Renal cortical epithelial cell (primary cell): ENCODE results near the gene PCDH8. TPM values are rescaled to one million over a fixed set of nuclear protein-coding genes. Genes with fewer than 3 reads are reported as not detected.
A peak's percentile ranks its signal among the peaks of the same experiment; 100 is the strongest.

Source experiments
- DNase-seq: peaks from one replicate; pipeline ENCODE4 v3.0.0-alpha.2; 2011; ENCODE audit warnings: low read depth
- total RNA-seq: library from RNA; depleted of rRNA; stranded (reverse); fragments of >200 nt; gene quantifications from 2 replicates; pipeline ENCODE4 v1.2.3, GENCODE V29; 2014

The PCDH8 gene, protein sequence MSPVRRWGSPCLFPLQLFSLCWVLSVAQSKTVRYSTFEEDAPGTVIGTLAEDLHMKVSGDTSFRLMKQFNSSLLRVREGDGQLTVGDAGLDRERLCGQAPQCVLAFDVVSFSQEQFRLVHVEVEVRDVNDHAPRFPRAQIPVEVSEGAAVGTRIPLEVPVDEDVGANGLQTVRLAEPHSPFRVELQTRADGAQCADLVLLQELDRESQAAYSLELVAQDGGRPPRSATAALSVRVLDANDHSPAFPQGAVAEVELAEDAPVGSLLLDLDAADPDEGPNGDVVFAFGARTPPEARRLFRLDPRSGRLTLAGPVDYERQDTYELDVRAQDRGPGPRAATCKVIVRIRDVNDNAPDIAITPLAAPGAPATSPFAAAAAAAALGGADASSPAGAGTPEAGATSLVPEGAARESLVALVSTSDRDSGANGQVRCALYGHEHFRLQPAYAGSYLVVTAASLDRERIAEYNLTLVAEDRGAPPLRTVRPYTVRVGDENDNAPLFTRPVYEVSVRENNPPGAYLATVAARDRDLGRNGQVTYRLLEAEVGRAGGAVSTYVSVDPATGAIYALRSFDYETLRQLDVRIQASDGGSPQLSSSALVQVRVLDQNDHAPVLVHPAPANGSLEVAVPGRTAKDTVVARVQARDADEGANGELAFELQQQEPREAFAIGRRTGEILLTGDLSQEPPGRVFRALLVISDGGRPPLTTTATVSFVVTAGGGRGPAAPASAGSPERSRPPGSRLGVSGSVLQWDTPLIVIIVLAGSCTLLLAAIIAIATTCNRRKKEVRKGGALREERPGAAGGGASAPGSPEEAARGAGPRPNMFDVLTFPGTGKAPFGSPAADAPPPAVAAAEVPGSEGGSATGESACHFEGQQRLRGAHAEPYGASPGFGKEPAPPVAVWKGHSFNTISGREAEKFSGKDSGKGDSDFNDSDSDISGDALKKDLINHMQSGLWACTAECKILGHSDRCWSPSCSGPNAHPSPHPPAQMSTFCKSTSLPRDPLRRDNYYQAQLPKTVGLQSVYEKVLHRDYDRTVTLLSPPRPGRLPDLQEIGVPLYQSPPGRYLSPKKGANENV
- 0.05 TPM in 1 of 2 replicates, not detected in the other for total RNA-seq

DNA sequence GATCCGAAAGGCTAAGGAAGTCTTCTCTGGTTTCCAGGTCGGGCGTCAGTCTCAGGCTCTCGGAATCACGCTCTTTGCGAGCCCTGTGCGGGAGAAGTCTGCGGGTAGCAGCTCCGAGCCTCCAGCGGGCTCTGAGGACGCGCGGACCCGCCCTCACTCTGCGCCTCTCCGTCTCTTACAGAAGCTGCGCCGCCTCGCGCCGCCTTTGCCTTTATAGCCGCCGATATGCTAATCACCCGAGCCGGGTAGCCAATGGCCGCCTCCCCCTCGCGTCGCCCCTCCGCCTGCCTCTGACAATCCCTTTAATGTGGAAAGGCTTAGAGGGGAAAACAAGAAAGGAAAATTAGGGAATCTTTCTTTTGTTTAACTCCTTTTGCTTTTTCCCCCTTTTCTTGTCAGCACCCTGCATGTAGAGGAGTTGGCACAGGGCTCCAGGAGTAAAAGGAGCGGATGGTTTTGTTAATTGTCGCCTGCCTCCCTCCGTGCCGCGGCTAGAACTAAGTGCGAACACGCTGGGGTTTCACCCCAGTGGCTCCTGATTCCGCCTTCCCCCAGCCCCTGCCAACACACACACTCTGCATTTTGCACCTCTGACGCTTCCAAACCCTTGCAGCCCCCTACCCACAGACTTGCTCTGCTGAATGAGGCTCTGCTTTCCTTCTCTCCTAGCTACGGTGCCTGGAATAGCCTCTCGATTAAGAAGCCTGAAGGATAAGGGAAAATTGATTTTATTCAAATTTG, at the start of gene PCDH8:
TSS of gene PCDH8 (minus strand) at position 186 of the 741 bp plus-strand sequence. CDS start 204 bp downstream, outside the sequence.
- DNase-seq, result no peak

DNA sequence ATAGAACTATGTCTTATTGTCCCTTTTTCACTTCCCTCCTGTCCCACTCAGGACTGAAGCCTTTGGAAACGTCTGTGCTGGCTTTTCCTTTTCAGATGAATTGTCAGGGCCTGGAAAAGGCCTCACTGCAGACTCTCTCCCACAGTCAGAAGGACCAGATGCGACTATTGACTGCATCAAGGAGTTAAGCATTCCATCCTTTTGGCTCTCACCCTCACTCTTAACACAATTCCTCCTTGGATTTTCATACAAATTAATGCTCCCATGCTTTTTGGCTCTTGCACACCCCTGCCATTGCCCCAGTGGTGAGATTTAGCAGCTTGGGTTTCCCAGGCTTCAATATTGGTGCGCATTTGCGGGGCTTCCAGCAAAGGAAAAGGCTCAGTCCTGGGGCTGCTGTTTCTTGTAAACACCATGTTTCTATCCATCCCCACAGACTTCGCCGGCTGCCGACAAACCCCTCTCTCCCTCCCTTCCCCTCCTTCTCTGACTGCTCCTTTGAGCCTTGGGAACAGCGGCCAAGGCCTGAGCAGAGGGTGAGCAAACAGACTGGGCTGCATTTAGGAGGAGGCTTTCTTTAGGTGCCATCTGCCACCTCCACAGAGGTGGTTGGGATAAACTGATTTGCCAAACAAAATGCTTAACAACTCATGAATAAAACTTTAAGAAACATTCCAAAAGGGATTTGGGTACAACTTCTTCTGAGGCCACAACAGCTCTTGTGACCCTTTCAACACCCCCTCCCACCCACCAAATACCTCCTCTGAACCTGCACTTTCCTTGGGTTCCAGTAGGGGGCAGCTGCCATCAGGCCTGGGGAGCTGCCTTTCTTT, 48.6 kb upstream of the PCDH8 start:
- DNase-seq, result no peak

DNA sequence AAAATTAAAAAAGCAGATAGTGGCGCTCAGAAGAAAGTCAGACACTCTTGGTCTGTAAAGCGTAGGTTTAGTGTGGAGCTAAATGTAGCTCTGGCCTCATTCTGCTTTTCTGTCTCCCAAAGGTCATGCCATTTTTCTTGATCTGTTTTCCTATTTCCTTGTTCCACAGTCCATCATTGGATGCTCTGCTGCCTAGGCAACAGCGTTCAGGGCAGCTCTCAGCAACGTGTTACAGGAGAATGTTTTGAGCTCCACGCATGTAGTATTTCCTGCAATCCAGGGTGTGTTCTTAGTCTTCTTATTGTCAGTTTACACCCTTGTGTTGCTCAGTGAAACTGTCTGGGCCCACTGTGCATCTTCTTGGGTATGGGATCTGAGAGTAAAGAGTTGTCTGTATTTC, 46.0 kb upstream of the PCDH8 start:
- no peak for DNase-seq

DNA sequence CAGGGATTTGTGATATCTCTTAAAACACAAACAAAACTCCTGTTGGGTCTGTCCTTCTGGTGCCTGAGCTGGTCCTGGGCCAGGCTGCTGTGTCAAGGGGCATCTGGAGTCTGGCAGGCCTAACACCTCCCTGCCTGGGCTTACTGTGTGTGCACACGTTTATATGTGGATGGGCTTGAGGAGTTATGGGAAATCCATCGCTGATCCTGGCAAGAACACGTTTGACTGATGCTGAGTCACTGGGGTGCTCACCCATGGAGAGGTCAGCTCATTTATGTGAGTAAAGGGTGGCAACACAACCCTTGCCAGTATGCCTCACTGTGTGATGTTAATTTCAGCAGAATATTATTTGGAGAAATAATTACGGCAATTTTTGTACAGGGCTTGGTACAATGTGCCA, 44.5 kb upstream of the PCDH8 start:
- peak; percentile 78 for DNase-seq

DNA sequence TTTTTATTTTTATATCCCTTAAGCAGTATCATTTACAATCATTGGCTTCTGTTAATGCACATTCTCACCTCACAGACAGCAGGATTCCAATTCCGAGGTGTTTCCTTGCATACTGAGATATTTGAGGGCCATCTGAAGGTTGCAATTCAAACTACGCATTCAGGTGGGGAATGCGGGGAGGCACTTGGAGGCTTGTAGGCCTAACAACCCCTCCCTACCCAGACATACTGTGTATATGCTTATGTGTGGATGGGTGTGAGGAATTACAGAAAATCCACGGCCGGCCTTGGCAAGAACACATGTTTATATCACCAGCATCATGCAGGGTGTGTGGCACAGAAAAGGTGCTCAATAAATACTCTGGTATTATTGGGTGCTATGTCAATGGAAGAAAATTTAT, 43.3 kb upstream of the PCDH8 start:
- DNase-seq, result no peak

DNA sequence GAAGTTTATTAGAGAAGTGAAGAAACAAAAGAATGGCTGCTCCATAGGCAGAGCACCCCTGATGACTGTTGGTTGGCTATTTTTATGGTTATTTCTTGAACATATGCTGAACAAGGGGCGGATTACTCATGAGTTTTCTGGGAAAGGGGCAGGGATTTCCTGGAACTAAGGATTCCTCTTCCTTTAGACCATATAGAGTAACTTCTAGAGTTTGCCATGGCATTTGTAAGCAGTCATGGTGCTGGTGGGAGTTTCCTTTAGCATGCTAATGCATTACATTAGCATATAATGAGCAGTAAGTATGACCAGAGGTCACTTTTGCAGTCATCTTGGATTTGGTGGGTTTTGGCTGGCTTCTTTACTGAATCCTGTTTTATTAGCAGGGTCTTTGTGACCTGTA, 38.7 kb upstream of the PCDH8 start:
- DNase-seq, result no peak

DNA sequence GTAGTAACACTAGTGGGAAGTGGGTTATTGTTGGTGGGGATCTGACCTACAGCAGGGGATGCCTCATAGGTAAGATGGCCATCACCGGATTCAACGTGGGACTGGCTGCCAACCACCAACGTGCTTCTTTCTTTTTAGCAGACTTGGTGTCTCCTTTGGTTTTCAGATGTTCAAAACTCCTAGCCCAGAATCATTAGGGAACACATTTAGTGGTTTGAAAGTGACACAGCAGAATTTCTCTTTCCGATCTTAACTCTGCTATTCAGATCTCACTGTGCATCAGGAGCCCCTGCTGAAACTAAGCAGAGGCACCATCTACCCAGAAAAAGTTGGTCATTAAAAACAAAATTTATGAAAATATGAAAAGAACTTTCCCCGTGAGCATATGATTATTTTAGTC, 36.7 kb upstream of the PCDH8 start:
- DNase-seq, result no peak

DNA sequence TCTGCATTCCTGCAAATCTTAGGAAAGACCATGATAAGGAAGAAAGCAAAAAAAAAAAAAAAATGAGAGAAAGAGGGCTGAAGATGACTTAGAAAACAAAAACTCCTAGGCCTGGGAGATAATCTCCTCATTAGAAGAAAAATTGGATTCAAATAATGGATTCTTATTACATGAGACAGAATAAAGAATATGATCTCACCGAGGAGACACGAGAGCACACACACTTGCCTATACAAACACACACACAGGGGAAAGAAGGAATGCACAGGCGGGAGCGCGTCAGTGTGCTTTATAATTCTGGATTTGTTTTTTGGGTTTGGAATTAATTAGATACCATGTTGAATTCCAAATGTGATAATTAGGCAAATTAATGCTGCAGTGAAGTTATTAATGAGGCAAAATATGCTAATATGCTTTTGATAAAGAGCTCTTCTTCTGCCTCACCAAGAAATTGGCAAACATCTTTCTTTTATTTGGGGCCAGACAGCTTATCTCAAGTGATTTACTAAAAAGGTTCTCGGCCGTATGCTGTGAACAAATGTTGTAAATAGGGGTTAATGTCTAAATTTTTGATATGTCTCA, 36.1 kb upstream of the PCDH8 start:
- no peak for DNase-seq

DNA sequence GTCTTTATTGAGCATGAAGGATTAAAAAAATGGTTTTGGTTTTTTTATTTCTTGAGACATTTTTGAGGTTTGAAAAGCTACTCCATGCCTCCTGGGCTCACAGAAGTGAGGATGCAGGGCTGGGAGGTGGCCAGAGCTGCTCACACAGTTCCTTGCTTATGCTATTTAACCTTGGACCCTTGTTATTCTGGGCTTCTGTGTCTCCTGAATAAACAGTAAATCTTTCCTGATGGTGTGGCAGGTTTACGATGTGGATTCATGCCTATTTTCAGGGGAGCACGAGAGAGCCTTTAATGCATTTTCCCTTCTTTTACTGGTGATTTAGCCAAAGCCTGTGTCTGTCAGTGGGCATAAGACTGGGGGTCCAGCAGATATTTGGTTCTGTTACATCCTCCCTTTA, 34.3 kb upstream of the PCDH8 start:
- DNase-seq, result no peak

DNA sequence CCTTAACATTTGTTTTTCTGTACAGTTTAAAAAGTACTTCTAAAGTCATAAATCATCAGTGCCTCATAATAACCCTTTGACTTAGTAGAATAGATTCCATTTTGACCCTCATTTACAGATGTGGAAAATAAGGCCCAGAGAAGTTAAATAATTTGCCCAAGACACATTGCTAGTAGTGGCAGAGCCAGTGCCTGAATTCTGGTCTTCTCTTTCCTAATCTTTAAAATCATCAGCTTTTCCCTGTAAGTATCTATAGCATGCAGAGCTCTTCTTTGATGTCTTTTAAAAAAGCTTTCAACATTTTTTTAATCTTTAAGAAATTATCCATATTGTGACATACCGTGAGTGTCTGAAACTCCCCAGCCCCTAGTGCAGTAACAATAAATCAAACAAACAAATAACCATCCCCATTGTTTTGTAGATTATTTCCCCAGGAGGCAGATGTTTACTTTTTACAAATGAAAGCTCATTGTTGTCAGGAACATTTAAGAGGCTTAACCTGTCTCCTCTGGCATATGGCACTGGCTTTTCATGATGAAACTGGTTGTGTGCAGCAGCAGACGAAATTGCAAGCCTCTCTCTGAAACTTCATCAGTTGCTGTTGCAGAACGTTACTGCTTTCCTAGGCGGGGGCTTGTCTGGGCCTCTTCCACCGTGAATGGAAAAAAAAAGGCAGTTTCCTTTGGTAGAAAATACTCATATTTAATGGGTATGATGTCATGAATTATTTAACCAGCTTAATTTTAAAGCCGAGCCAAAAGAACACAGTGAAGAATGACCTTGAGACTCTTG, 31.7 kb upstream of the PCDH8 start:
- no peak for DNase-seq

DNA sequence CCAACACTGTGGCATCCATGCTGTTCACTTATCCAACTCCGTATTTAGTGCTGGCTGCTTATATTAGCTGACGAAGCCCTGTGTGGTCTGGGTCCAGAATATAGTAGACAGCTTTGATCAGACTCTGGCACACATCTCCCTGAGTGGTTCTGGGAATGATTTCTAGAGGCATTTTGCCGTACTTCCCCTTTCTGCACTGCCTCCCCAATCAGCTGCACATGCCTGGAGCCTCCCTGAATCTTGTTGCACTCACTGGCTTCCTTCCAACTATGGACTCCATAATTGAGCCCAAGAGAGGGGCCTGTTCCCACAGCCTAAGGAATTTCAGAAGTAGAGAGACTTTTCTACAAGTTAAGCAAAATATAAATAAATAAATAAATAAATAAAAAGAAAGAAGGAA, 30.4 kb upstream of the PCDH8 start:
- DNase-seq, result no peak

DNA sequence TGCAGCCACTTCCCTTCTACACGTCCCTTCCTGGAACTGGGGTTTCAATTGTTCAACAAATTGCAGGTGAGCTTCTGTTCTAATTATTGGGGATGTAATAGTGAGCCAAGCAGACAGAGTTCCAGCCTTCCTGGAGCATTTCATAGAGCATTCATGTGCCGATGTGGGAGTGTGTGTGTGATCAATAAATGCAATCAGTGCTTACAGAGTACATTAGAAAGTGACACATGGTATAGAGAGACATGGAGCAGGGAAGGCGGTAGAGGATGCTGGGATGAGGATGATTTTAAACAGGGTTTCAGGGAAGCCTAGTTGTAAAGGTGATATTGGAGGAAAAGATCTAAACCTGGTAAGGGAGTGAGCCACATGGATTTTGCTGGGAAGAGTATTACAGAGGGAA, 21.7 kb upstream of the PCDH8 start:
- DNase-seq, result no peak

DNA sequence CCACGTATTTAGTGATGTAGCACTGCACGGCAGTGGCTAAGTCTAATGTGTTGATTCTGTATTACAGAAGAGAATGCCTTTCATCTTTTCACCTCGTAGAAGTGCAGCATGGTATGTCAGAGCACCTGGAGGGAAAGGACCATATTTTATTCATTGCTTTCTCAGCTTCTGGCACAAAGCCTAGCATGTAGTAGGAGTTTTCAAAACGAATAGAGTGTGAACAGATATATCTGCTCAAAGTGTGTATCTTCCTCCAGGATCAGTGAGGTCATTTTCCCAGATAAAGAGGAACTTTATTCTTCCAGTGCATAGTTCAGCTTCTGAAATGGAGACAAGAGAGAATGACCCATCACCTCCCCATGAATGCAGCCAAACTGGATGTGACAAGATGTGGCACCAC, 21.2 kb upstream of the PCDH8 start:
- DNase-seq, result no peak

DNA sequence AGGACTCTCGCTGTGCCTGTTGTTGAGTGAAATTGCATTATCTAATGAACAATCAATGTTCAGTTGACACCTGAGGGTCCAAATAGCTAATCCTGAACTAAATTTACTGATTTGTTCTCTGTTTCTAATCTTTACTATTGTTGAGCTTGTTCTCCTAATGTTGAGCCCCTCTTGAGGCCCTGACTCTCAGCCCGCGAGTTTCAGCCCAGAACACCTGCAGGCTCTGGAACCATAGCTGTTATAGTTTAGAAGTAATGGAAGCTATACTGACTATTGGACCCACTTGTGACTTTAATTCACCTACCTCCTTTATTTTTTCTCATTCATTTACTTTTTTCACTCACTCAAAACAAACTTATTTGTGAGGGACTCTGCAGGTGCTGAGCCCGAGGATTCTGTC, 20.6 kb upstream of the PCDH8 start:
- DNase-seq, result no peak

DNA sequence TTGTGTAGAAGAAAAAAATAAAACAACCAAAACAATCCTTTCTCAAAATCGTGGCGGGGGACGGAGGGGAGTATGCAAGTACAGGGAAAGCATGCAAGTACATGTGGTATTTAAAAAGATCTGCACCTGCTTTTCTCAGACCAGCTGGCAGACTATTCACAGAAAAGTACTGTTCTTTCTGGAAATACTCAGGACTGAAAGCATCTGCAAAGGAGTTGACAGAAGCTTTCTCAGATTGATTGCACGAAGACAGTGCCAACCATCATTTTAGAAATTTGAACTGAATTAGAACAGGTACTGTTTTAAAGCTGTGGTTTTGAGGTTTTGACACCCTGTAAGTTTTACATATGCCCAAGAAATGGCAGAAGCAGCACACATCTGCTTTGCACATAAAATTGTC, 19.8 kb upstream of the PCDH8 start:
- DNase-seq, result no peak

DNA sequence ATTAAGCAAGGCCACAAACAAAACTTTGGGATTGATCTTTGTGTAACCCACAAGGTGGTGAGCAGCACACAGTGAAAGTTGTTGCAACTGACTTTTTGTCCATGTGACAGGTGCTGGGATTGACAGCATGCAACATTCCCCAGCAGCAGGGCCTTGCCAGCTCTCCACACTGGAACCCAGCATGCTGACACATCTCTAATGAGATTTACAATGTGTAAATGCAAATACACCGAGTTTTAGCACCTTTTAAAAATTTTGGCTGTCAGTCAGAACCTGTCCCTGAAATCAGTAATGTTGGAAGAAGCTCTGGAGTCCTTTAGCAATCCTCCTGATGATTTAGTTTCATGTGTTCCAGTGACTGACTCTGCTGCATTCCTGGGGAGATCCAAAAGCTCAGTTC, 16.5 kb upstream of the PCDH8 start:
- no peak for DNase-seq

DNA sequence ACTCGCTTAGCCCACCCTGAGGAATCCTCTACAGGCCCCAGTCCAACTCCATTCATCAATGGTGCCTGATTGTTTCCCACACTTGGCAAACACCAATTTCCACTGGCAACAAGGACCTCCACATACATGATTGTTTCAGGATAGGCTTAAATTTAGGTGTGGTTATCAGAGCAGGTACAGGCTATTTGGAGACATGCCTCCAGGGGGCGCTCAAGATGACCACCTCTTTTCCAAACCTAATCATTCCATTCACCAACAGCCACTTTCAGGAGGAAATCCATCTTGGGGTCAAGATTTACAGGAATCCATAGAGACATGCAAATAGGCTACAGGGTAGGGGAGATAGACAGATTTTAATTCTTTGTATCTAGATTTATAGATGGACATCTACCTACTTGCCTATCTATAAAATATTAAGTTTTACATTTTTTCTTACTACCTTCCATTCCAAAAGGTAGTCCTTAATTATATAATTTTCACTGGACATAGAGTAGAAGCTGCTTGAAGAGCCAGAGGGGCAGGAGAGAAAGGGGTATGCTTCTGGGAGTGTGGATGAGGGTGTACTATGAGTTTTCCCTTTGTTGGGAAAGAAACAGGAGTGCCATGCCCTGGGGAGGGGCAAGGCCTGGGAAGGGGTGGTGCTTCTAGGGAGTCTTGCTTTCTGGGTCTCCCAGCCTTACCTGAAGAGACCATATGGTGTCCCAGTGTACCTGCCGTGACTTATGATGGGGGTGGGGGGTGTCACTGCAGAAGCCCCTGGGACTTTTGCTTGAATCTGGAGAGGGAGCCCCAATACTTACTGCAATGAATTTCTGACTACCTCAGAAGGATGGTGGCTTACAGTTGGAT, 14.1 kb upstream of the PCDH8 start:
- peak; percentile 3 for DNase-seq

DNA sequence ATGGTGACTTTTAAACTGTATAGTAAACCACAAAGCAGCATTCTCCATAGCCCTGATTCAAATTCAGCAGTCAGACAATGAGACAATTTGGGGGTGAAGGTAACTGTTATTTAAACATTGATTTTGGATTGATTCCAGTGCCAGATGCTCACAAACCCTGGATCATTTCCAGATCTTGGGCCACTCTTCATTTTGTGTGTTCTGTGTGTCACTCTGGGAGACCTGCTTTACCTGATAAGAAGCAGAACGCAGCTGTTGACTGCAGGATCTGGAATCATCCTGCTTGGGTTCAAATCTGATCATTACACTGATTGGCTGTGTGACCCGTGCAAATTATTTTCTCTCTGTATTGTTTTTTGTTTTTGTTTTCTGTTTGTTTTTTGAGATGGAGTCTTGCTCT, 4.0 kb upstream of the PCDH8 start:
- no peak for DNase-seq
